GM21390 (cell line): ENCODE results near the gene NALF2.

ENCODE experiments used
- ATAC-seq: cut with Tn5 transposase; IDR thresholded peaks from one replicate; pipeline ENCODE4 v1.9.1; 2021; ENCODE audit not compliant: unreplicated experiment

NALF2 gene

DNA sequence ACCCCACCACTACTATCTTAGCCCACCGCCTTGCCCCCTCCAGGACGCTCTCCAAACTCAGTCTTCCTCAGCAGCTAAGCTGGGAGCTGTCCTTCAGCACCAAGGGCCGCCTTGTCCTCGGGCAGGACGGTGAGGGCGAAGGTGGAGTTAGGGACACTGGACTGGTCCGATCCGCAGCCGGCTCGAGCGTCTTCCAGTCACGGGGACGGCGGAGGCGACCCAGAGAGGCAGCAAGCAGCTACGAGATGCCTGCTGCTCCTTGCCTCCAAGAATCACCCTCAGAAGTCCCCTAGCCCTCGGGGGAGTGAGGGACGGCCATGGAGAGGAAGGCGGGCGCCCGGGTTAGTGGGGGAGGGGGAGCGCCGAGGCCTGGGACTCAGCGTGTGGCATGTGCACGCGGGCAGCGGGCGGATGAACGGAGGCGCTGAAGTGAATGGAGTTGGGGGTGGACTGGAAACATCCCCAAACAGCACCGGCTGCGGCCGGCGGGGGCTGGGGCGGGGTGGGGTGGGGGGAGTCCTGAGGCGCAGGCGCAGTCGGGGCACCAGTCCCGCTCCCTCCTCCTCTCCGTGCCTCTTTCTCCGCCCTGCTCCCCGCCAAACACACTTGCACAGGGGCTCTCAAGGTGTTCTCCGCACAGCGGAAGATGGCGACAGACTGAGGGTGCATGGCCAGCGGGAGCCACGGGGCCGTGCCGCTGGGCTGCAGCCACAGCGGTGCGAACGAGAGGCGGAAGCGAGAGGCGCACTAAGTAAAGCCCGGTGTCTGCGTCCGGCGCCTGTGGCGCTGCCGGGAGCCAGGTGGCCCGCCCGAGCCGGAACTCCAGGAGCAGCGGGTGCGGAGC lies at the start of gene NALF2:
TSS of gene NALF2 (plus strand) at position 545 of the 844 bp plus-strand sequence. CDS start 957 bp downstream, outside the sequence.
- ATAC-seq: no peak

DNA sequence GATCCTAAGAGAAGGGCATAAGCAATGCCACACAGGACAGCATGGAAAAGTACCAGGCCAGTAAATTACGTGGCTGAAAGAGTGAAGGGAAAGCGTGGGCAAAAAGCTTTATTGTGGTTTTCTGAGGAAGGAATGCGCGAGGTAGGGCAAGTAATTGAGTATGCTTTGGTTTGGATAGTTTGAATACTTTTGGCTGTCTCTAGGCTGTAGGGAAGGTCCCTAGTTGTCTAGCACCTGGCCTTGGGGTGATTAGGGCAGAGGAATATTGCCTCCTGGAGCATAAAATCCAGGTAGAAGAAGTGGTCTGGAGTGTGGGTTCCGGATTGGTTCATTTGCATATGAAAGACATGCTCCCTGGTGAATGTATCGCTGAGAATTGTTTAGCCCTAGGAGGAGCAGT lies 46.4 kb upstream of the NALF2 start:
- no peak for ATAC-seq

DNA sequence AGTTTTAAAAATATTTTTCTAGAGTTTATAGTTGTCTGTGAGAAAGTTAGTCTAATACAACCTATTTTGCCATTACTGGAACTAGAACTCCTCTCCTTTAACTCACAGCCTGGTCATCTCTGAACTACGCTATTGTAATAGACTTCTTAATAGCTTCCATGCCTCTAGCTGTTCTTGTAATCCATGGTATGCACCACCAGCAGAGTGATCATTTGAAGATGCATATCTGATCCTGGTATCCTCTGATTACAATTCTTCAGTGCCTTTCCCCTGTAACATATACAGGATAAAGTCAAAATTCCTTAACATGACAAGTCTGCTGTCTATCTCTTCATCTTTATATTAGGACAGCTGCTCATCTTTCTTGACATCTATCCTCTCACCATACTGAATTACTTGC lies 37.6 kb upstream of the NALF2 start:
- ATAC-seq: no peak

DNA sequence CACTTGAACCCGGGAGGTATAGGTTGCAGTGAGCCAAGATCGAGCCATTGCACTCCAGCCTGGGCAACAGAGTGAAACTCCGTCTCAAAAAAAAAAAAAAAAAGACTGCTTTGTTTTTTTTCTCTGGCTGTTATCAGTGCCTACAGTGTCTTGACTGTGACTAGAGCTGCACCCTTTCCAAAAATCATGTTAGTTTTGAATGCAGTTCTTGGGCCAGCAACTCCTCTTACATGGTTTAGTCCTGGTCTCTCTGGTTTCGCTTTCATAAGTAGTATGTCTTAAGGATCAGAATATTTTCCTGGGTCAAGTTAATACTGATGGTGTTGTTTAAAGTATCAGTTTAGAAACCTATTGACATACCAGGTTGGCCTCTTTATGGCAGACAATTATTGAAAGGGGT lies 34.2 kb upstream of the NALF2 start:
- ATAC-seq: no peak

DNA sequence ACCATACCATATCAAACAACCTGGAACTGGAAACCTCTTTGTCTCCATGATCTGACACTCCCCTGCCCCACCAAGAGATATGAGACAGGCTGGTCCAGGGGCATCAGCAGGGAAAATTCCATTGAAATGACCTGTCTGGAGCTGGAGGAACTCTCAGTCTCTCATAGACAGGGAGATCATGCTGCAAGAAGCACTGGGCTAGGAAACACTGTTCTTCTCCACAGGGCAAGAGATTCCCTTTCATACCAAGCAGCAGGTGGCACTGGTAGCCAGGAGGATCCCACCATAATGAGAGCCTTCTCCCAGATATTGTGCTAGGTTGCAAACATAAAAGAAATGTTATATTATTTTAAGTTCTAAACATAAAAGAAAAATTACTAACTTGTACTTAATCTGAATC lies 14.5 kb upstream of the NALF2 start:
- no peak for ATAC-seq

DNA sequence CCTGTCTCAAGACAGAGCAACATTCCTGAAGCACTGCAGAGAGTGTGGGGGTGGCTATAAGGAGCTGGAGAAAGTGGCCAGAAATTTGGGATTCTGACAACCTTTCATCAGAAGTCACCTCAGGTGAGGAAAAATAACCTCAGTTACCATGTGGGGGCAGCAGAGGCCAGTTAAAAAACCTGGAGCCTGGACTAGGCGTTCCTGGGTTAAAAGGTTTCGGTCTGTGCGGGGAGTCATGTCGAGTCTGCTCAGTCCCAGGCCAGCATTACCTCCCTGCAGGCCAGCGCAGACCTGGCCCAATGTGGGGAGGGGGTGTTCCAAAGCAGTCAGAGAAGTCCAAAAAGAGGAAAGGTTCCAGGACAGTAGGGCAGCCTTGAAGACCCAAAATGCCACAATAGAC lies 10.9 kb upstream of the NALF2 start:
- no peak for ATAC-seq

DNA sequence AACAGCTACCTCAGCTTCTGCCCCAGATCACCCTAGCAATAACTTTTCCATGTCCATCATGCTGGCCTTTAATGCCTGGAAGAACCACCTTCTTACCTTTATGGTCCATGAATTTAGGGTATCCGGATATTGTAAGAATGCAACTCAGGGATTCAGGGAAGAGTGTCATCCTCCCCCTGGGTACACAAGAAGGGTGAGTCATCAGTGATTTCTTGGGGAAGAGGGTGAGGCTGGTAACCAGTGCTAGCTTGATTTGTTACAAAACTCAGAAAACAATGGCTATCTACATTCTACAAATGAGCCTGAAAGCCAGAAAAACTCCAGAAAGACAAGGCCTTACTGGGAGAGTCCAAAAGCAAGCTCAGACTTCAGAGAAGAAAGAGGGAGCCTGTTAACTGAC lies 10.4 kb upstream of the NALF2 start:
- no peak for ATAC-seq

DNA sequence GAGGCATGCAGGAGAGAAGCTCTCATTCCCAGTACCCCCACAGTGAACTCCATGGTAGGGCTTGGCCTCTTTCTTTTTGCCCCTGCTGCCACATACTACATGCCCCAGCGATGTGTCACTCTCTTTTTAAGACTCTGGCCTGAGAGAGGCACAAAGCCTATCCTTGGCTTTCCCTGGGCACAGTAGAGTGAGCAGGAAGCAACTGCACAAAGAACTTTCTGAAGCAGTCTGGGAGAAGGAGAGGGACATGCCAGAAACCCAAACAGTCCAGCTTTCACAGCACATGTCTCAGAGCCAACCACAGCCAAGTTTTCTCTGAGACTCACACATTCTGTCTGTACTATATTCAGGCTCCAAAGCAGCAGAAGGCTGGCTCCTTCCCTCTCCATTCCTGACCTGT lies 7.9 kb upstream of the NALF2 start:
- ATAC-seq: no peak

DNA sequence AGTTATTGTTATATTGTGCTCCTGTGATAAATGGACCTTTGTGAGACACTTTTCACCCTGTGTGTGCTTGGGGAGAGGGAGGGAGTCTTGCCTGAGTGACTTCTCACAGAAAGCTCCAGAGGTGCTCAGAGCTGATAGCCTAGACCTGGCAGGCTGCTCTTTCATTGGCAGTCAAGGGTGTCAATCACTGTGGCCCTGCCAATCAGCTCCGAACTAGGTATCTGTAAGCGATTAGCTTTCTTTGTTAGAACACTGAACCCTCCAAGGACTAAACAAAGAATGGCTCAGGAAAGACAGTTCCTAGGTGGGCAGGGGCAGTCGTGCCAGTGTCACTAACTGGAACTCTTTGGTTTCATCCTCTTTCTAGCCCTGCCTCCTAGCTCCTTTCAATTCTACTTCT lies 2.7 kb upstream of the NALF2 start:
- ATAC-seq: no peak

DNA sequence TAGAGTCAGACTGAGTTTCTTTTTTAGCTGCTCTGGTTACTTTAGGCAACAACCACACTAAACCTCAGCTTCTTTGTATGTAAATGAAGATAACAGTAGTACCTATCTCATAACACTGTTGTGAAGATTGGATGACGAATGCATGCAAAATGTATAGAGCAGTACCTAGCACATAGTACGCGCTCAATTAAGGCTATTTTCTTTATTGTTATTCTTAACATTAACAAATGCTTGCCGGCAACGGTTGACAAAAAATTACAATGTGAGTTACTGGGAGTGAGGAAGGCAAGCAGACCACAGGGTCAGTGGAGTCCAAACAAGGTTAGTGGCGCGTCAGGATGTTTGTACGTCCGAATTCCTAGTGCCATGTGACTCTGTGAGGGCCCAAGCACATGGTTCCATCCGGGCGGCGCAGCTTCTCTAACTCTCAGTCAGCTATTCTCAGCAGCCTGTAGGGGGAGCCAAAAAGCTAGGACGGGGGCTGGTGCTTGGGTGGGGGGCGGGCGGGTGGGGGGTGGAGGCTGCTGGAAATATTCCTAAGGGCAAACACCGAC lies 821 bp upstream of the NALF2 start:
- no peak for ATAC-seq

DNA sequence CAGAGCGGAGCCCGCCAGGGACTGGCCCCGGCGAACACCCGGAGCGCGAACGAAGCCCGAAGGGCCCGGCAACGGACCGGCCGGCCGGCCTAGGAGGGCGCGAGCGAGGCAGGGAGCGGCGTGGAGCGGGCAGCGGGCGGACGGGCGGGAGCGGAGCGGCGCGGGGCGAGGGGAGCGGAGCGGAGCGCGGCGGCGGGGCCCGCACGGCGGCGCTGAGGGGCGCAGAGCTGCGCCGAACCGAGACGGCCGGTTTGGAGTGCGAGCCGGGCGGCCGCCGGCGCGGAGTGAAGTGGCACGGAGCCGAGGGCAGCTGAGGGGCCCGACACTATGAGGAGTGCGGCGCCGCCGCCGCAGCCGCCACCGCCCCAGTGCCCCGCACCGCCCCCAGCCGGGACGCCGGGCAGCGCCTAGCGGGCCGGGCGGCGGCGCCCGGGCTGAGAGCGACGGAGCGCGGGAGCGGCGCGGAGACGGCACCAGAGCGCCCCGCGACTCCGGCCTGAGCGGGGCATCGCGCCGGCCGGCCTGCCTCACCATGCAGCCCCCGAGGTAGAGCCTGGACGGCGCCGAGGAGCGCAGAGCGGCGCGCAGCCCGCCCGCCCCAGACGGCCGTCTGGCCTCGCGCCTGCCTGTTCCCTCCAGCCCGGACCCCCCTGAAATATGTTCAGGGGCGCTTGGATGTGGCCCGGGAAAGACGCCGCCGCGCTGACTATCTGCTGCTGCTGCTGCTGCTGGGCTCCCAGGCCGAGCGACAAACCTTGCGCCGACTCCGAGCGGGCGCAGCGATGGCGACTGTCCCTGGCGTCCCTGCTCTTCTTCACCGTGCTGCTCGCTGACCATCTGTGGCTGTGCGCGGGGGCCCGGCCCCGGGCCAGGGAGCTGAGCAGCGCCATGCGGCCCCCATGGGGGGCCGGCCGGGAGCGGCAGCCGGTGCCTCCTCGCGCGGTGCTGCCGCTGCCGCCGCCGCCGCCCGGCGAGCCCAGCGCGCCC lies 793 bp downstream of the NALF2 start:
- no peak for ATAC-seq

DNA sequence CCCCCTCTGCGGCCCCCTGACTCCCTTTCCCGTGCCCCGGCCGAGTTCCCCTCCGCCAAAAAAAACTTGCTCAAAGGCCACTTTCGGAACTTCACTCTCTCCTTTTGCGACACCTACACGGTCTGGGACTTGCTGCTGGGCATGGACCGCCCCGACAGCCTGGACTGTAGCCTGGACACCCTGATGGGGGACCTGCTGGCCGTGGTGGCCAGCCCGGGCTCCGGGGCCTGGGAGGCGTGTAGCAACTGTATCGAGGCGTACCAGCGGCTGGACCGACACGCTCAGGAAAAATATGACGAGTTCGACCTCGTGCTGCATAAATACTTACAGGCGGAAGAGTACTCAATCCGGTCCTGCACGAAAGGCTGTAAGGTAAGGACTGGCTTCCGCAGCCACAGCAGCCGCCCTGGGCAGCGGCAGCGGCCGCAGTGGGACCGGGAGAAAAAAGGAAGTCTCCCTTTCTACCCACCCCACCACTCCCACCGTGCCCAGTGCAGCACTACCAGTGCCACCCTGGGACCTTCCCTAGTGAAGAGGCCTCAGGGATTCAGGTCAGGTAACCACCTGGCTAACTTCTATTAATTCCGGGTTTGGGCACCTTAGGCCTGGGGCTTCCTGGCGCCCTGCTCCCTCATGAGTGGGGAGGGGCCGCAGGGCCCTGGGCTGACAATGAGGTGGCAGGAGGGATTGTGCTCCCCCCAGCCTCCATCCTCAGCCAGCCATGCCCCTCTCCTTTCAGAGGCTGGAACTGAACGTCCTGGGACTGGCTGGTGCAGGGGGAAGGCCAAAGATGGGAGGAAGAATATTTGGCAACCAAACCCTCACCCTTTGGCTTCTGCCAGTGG lies 1.9 kb downstream of the NALF2 start:
- no peak for ATAC-seq

DNA sequence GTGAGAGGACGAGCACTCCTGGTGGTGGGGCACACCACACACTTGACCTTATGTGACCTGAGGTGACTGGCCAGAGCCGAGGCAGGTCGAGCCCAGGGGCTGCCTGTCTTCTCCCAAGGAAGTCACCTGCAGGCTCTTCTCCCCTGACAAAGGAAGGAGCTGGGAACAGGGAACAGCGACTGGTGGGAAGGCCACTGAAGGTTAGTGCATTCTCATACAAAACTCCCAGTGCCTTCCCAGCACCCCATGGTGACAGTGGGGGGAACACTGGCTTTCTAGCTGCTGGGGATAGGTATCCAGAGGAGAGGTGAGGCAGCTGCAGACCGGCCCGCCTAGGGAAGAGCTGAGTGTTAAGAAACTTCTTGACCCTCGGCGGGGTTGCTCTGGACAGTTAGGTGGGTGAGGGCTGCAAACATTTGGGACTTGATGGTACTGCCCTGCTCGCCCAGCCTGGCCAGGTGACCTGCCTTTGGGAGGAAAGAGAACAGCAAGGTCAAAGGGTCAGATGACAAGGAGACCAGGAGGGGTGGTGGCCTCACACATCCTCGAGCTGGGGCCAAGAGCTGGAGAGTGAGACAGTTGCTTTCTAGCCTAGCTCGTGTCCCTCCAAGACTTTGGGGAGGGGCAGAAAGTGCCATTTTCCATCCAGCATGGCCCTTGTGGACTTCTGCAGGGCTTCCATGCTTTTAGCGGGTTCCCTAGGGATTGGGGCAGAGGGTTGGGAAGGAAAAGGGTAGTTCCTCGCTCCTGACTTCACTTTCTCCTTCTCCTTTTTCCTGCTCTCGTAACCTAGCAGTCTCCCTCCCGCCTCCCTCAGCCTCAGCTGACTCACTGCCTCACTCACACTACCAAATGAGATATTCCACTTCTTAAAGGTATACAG lies 2.7 kb downstream of the NALF2 start:
- ATAC-seq: no peak

DNA sequence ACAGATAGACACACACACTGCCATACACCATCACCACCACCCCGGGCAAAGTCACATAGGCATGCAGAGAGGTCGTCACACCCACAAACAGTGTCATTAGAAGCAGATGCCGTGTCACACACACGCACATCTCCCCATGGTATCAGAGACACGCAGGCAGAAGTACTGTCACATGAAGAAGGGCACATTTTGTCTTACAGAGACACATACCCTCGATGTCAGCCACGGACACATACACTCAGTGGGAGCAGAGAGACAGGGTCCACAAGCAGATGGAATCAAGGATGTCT lies 3.3 kb downstream of the NALF2 start:
- no peak for ATAC-seq

DNA sequence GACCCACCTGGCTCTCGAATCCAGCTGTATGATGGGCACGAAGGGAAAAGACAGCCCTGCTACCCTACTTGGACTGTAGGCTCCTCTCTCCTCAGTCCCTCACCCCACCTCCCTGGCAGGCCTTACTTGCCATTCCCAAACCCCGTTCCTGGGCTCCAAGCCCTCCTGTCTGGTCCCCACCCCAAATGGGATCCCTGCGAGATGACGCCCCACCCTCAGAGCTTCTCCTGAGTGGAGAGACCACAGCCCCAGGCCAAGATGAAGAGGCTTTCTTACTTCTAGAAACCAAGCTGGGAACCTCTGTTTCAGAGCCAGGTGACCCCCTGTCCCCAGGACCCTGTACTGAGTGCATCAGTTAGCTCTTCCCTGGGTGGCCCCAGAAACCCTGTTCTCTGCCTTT lies 4.5 kb downstream of the NALF2 start:
- no peak for ATAC-seq

DNA sequence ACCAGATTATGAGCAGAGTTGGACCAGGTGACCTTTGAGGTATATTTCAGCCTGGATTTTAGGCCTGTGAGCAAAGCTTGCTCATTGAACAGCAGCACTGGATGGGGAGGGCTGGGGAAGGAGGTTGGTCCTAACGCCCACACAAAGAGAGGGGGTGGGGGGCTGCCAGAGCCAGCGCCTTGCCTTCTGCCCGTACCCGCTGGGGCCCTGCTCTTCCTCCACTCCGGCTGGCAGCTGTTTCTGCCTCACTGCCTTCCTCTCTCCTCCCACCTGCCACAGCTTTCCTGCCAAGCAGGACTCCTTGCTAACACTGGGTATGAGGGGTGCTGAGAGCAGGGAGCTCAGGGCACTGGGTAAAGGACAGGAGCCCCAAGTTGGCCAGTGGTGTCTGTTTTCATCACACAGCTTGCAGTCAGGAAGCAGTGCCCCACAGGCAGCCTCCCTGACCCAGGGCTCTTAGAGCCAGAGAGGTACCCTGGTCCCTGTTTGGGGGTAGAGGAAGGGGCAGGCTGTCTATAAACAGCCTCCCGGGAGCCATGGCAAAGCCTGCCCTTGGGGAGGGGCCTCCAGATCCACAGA lies 6.1 kb downstream of the NALF2 start:
- ATAC-seq: no peak

DNA sequence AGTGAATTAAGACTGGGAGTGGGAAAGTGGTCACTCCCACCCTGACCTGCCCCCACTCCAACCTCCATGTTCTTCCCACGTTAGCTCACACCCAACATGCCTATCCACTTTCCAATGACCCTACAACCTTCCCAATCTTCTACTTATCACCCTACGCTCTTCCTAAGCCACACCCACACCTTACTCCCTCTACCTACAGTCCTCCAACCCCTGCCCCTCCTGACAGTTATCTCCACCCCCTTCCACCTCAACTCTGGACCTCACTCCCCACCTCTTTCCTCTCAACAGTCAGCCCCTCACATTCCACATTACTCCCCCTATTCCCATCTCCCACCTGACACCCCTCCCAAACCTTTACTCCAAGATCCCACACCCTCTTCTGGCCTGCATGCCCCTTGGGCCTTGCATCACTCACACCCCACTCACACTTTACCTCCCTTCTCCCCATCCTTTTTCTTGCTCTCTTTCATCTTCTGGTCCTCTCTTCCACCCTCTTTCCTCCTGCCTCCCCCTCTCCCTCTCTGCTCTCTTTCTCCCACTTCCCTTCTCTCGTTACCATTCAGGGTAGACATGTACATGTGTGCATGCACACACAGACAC lies 6.9 kb downstream of the NALF2 start:
- ATAC-seq: no peak

DNA sequence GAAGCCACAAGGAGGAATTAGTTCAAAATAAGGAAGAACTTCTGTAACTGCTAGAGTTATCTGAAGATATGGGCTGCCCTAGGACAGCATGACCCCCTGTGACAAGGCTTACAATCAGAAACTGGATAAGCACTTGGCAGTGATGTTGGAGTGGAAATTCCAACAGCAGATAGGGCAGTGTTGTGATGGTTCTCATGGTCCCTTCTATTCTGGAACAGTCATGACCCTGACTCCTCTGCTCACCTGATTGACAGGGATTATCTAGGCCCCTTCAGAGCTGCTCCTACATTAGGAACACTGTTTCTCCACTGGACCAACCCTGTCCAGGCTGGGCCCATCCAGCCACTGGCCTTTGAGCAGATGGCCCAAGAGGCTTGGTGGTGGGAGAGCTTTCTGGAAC lies 17.9 kb downstream of the NALF2 start:
- no peak for ATAC-seq

DNA sequence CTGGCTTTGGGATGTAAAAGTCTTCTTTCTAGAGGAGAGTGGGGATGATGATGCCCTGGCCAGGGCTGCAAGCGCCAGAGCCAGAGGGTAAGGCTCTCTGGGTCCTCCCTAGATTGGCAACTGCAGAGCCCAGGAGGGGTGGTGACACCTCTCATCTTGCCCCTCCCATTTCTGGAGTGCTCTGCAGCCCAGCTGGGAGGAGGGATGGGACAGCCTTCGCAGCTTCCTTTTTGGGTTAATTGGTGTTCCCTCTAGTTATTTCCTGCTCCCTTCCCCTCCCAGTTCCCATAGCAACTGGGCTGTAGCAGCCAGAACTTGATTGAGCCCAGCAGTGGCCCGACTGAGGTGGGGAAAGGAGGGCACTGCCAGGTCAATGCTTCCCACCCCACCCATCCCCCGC lies 19.2 kb downstream of the NALF2 start:
- no peak for ATAC-seq
